Natural killer cell (primary cell): ENCODE measurements around the gene TMEM273. TPM values are rescaled to one million over a fixed set of nuclear protein-coding genes. Genes with fewer than 3 reads are reported as not detected.

ENCODE experiments used
- ATAC-seq, 3 donors: fragments of 150-1000 bp in 2 of 3; fragments of 200-7000 bp in 1 of 3; cut with Tn5 transposase; 1 replicate in 1 of 3; 2 replicates in 2 of 3; pipeline ENCODE4 v1.10.0; 2021; ENCODE audit warnings: mild to moderate bottlenecking in 2 of 3, moderate library complexity in 2 of 3
- DNase-seq, 2 donors: peaks; one replicate each; pipeline versions ENCODE4 v3.0.0 to v3.0.0-alpha.2; 2013 to 2021; ENCODE audit warnings: mixed read lengths in 1 of 2
- H3K27ac ChIP-seq: one replicate; pipeline ENCODE4 v1.5.1; 2013; ENCODE audit warnings: mild to moderate bottlenecking, low read length
- H3K27me3 ChIP-seq: one replicate; pipeline ENCODE4 v1.6.1; 2013; ENCODE audit warnings: low read length; ENCODE audit not compliant: control insufficient read depth, insufficient read depth
- H3K36me3 ChIP-seq: one replicate; pipeline ENCODE4 v1.6.1; 2013; ENCODE audit warnings: low read length; ENCODE audit not compliant: control insufficient read depth, insufficient read depth
- H3K4me1 ChIP-seq: one replicate; pipeline ENCODE4 v1.6.1; 2013; ENCODE audit warnings: low read length; ENCODE audit not compliant: control insufficient read depth, insufficient read depth
- H3K4me3 ChIP-seq: one replicate; pipeline ENCODE4 v1.5.1; 2013; ENCODE audit warnings: low read length
- H3K9me3 ChIP-seq: one replicate; pipeline ENCODE4 v1.6.1; 2013; ENCODE audit warnings: low read length; ENCODE audit not compliant: control insufficient read depth, insufficient read depth
- H3K27ac Mint-ChIP-seq, 2 donors: one replicate each; pipeline ENCODE4 v1.8.0; 2022; ENCODE audit warnings: mild to moderate bottlenecking in 2 of 2, mixed read lengths in 2 of 2, moderate library complexity in 1 of 2
- H3K27me3 Mint-ChIP-seq, 2 donors: one replicate each; pipeline ENCODE4 v1.8.0; 2022; ENCODE audit warnings: low read depth in 2 of 2, mixed read lengths in 2 of 2
- H3K36me3 Mint-ChIP-seq: one replicate; pipeline ENCODE4 v1.8.0; 2022; ENCODE audit warnings: mixed read lengths
- H3K4me1 Mint-ChIP-seq, 2 donors: one replicate each; pipeline ENCODE4 v1.8.0; 2022; ENCODE audit warnings: mixed read lengths in 2 of 2
- H3K4me3 Mint-ChIP-seq: one replicate; pipeline ENCODE4 v1.8.0; 2022; ENCODE audit warnings: mild to moderate bottlenecking, moderate library complexity, mixed read lengths
- H3K9me3 Mint-ChIP-seq, 2 donors: one replicate each; pipeline ENCODE4 v1.8.0; 2022; ENCODE audit warnings: mixed read lengths in 2 of 2
- WGBS: methylation state at CpG from one replicate; pipeline ENCODE4 v1.1.7; 2013; ENCODE audit warnings: missing lambda C conversion rate; ENCODE audit not compliant: insufficient coverage; 5-methylcytosine and 5-hydroxymethylcytosine counted together
- intact Hi-C: fragments of 100-400 bp; cut with micrococcal nuclease; formaldehyde crosslinking; loops from one replicate; pipeline ENCODE4 v1.14.2; 2022
- total RNA-seq, 4 donors: library from RNA; stranded (reverse); fragments of 120-200 nt in 1 of 4; gene quantifications; one replicate each; pipeline versions ENCODE4 v1.2.3 to v1.2.4, GENCODE V29; 2013 to 2022
- TF ChIP-seq, protein P1 (sequence below): fragments of 200-600 bp; IDR thresholded peaks from one replicate; pipeline ENCODE4 v1.8.0; 2022; ENCODE audit warnings: antibody characterized with exemption

TMEM273 gene
- total RNA-seq, 3 donors from 2014 or later (not counting 1 experiment from before 2014, with no cell fraction given): 11.6 to 46.3 (median 29.4) TPM

DNA sequence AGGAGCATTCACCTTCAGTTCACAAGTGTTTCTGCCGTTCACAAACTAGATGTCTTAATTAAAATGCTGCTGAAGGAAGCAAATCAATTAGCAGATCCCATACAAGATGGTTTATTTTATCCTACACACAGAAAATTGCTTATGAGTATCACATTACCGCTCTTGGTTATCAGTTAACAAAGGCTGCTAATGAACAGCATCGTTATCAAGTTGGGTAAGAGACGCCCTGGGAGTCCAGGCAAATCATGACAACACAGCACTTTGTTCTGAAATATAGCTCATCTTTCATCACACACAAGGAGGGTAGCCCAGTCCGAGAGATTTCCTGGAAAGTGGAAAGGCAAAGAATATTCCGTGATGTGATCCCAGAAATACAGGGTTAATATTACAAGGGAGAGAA is 33.5 kb downstream of the TMEM273 start:
- no peak for DNase-seq
- H3K27me3 Mint-ChIP-seq: no peaks in the 10 kb centered on the region
- no peak overlapping the region for H3K27ac ChIP-seq
- no peaks in the 10 kb centered on the region for H3K9me3 Mint-ChIP-seq
- H3K36me3 Mint-ChIP-seq: no peaks in the 10 kb centered on the region
- peaks cover 43% of the 10 kb centered on the region in 2 donors for H3K4me1 Mint-ChIP-seq
- intact Hi-C loops: no loop called here
- peaks cover 14% of the 10 kb centered on the region for H3K4me1 ChIP-seq
- TF ChIP-seq, protein P1, sequence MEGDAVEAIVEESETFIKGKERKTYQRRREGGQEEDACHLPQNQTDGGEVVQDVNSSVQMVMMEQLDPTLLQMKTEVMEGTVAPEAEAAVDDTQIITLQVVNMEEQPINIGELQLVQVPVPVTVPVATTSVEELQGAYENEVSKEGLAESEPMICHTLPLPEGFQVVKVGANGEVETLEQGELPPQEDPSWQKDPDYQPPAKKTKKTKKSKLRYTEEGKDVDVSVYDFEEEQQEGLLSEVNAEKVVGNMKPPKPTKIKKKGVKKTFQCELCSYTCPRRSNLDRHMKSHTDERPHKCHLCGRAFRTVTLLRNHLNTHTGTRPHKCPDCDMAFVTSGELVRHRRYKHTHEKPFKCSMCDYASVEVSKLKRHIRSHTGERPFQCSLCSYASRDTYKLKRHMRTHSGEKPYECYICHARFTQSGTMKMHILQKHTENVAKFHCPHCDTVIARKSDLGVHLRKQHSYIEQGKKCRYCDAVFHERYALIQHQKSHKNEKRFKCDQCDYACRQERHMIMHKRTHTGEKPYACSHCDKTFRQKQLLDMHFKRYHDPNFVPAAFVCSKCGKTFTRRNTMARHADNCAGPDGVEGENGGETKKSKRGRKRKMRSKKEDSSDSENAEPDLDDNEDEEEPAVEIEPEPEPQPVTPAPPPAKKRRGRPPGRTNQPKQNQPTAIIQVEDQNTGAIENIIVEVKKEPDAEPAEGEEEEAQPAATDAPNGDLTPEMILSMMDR: no peak
- no peaks in the 10 kb centered on the region for H3K27me3 ChIP-seq
- H3K9me3 ChIP-seq: no peaks in the 10 kb centered on the region
- no peak for ATAC-seq
- no peak overlapping the region for H3K27ac Mint-ChIP-seq
- WGBS: 97% methylated on average over 6 of the region's 6 CpGs
- H3K4me3 ChIP-seq: no peak overlapping the region
- H3K4me3 Mint-ChIP-seq: no peak overlapping the region
- H3K36me3 ChIP-seq: no peaks in the 10 kb centered on the region

DNA sequence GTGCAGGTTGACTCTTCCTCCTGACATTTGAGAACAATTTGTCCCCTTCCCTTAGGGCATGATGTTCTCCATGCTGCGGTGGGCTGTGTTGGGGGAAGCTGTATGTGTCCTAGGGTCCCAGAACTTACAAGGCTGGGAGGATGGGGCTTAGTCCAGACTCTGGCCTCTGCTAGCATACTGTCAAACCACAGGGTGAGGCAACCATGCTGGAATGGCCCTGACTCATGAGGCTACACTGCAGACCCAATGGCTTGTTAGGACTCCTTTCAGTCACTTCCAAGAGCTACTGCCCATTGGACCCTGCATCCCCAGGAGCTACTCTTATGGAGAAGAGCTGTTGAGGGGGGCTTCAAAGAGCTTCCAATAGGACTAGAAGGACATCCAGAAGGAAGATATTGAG is 34.2 kb downstream of the TMEM273 start:
- no peak overlapping the region for H3K4me3 ChIP-seq
- Mint-ChIP-seq H3K27ac (no peak overlapping the region), H3K9me3 (no peaks in the 10 kb centered on the region), H3K36me3 (no peaks in the 10 kb centered on the region), H3K4me3 (no peak overlapping the region), H3K4me1 (peaks cover 44 to 47% of the 10 kb centered on the region in 2 donors), H3K27me3 (no peaks in the 10 kb centered on the region)
- intact Hi-C loops: no loop called here
- no peak overlapping the region for H3K27ac ChIP-seq
- ATAC-seq (no peak), DNase-seq (no peak)
- TF ChIP-seq, protein P1: no peak
- H3K9me3 ChIP-seq: no peaks in the 10 kb centered on the region
- WGBS: 92% methylated on average over 1 of the region's 1 CpG
- no peaks in the 10 kb centered on the region for H3K36me3 ChIP-seq
- no peaks in the 10 kb centered on the region for H3K27me3 ChIP-seq
- H3K4me1 ChIP-seq: peaks cover 14% of the 10 kb centered on the region

DNA sequence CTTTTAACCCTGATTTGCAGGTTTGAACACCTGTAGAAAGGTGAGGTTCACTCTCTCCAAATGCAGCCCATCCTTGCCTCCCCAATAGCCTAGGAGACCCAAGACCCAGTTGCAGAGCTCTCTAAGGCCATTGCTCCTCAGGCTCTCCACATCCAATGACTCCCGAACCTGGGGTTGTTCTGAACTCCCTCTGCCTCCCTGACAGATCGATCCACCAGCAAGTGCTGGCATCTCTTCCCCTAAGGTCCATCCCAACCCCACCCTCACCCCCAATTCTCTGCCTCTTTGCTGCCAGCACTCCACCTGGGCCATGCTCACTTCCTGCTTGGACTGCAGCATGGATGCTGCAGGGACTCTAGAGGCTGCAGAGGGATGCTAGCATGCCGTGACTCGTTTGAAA is 35.1 kb downstream of the TMEM273 start:
- 64% methylated on average over 4 of the region's 4 CpGs for WGBS
- Histone ChIP-seq H3K4me1 (peaks cover 14% of the 10 kb centered on the region), H3K27me3 (no peaks in the 10 kb centered on the region), H3K36me3 (no peaks in the 10 kb centered on the region), H3K4me3 (no peak overlapping the region), H3K9me3 (no peaks in the 10 kb centered on the region), H3K27ac (no peak overlapping the region)
- Mint-ChIP-seq H3K36me3 (peaks cover 6% of the 10 kb centered on the region), H3K9me3 (peaks cover 0 to 2% of the 10 kb centered on the region in 2 donors), H3K27me3 (peaks cover 0 to 3% of the 10 kb centered on the region in 2 donors), H3K27ac (no peak overlapping the region), H3K4me3 (no peak overlapping the region), H3K4me1 (peaks cover 44 to 47% of the 10 kb centered on the region in 2 donors)
- intact Hi-C loops: no loop called here
- TF ChIP-seq, protein P1: no peak
- ATAC-seq (no peak), DNase-seq (no peak)

DNA sequence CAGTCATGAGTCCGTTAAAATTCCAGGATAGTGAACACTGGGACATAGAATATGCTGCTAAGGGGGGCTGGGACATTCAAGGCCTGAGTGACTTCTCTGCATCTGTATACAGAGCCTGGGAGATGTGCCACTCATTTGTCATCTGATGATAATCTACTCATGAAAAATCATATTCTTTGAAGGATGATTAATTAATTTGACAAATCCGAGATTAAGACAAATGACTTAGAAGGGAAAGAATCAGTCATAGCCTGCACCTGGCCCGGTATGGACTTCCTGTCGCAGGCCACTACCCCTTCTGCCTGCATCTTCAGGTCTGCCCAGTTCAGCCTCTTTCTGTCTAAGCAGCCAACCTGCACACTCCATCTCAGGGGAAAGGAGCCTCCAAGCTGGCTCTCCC is 35.5 kb downstream of the TMEM273 start:
- 79% methylated on average over 4 of the region's 4 CpGs for WGBS
- no peak for DNase-seq
- no peaks in the 10 kb centered on the region for H3K9me3 ChIP-seq

More for the DNA sequence above, 35.5 kb downstream of the TMEM273 start:
- no peaks in the 10 kb centered on the region for H3K36me3 ChIP-seq
- Mint-ChIP-seq H3K4me3 (no peak overlapping the region), H3K36me3 (peaks cover 10% of the 10 kb centered on the region), H3K4me1 (peaks cover 41 to 44% of the 10 kb centered on the region in 2 donors), H3K27me3 (peaks cover 0 to 4% of the 10 kb centered on the region in 2 donors), H3K9me3 (peaks cover 1 to 3% of the 10 kb centered on the region in 2 donors), H3K27ac (no peak overlapping the region)
- intact Hi-C loops: no loop called here
- TF ChIP-seq, protein P1: no peak
- peaks cover 14% of the 10 kb centered on the region for H3K4me1 ChIP-seq
- ATAC-seq: no peak
- no peak overlapping the region for H3K4me3 ChIP-seq
- no peak overlapping the region for H3K27ac ChIP-seq
- H3K27me3 ChIP-seq: no peaks in the 10 kb centered on the region
